C4-2B (cell line): ENCODE measurements around the gene COL24A1.
"Not testable (repeated sequence)": the region's sequence is repeated elsewhere in the genome, so short reads cannot be mapped to it uniquely, and the experiment has no call there.

Experiments used
- ZFX ChIP-seq: fragments of 450-650 bp; IDR thresholded peaks from 2 replicates; pipeline ENCODE4 v1.6.1; 2017
- TF ChIP-seq, protein P1 (sequence below): fragments of 450-650 bp; conservative IDR thresholded peaks from 2 replicates; pipeline ENCODE4 v1.5.1; 2017; ENCODE audit warnings: mild to moderate bottlenecking

DNA sequence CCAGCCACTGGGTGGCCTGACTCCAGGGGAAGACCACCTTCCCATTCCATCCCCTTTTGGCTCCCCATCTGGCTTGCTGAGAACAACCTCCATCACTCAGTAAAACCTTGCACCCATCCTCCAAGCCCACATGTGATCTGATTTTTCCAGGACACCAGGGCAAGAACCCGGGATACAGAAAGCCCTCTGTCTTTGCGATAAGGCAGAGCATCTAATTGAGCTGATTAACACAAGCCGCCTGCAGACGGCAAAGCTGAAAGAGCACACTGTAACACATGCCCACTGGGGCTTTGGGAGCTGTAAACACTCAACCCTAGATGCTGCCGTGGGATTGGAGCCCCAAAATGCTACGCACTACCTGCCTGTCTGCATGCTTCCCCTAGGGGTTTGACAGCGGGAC is 201.4 kb downstream of the COL24A1 start:
- TF ChIP-seq ZFX = not testable (repeated sequence)
- TF ChIP-seq, protein P1, sequence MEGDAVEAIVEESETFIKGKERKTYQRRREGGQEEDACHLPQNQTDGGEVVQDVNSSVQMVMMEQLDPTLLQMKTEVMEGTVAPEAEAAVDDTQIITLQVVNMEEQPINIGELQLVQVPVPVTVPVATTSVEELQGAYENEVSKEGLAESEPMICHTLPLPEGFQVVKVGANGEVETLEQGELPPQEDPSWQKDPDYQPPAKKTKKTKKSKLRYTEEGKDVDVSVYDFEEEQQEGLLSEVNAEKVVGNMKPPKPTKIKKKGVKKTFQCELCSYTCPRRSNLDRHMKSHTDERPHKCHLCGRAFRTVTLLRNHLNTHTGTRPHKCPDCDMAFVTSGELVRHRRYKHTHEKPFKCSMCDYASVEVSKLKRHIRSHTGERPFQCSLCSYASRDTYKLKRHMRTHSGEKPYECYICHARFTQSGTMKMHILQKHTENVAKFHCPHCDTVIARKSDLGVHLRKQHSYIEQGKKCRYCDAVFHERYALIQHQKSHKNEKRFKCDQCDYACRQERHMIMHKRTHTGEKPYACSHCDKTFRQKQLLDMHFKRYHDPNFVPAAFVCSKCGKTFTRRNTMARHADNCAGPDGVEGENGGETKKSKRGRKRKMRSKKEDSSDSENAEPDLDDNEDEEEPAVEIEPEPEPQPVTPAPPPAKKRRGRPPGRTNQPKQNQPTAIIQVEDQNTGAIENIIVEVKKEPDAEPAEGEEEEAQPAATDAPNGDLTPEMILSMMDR = not testable (repeated sequence)
